GM20000 (cell line): ENCODE data around the gene NEUROG2.
A peak's percentile ranks its signal among the peaks of the same experiment; 100 is the strongest.
"Not testable (repeated sequence)": the region's sequence is repeated elsewhere in the genome, so short reads cannot be mapped to it uniquely, and the experiment has no call there.

ENCODE experiments used
- DNase-seq: peaks from one replicate; pipeline ENCODE4 v3.0.0; 2012; ENCODE audit warnings: low spot score
- CTCF ChIP-seq: IDR thresholded peaks from 2 replicates; pipeline ENCODE4 v1.5.1; 2012; ENCODE audit warnings: mild to moderate bottlenecking, control low read depth; ENCODE audit errors: extremely low read depth, missing control alignments

The NEUROG2 gene

GRCh38 chr4:112531146-112531545 lies 15.2 kb upstream of the NEUROG2 start:
- TF ChIP-seq CTCF: no peak
- no peak for DNase-seq

GRCh38 chr4:112526061-112526460 lies 10.1 kb upstream of the NEUROG2 start:
- DNase-seq: no peak
- no peak for TF ChIP-seq CTCF

- peak; percentile 58 for TF ChIP-seq CTCF
- DNase-seq: peak; percentile 88
Observed at GRCh38 chr4:112523764-112524505, 8.0 kb upstream of the NEUROG2 start.

- peak; percentile 42 for TF ChIP-seq CTCF
- DNase-seq: peak; percentile 73
Observed at GRCh38 chr4:112523008-112523721, 7.2 kb upstream of the NEUROG2 start.

- not testable (repeated sequence) for DNase-seq
Observed at GRCh38 chr4:112522431-112522830, 6.5 kb upstream of the NEUROG2 start.

GRCh38 chr4:112521123-112522023 lies 5.4 kb upstream of the NEUROG2 start:
- DNase-seq: peak; percentile 38
- TF ChIP-seq CTCF: no peak

- DNase-seq: no peak
- TF ChIP-seq CTCF: no peak
Observed at GRCh38 chr4:112520598-112521122, 4.7 kb upstream of the NEUROG2 start.
